Neural crest cell (in vitro differentiated cells): ENCODE results near the gene SRP14. TPM values are rescaled to one million over a fixed set of nuclear protein-coding genes. Genes with fewer than 3 reads are reported as not detected.
"Not testable (repeated sequence)": the region's sequence is repeated elsewhere in the genome, so short reads cannot be mapped to it uniquely, and the experiment has no call there.

ENCODE experiments used
- DNase-seq: peaks from one replicate; pipeline ENCODE4 v3.0.0; 2021; ENCODE audit warnings: low read depth, mixed read lengths, low spot score
- H3K27ac Mint-ChIP-seq: one replicate; pipeline ENCODE4 v1.8.0; 2021; ENCODE audit warnings: mild to moderate bottlenecking, mixed read lengths; ENCODE audit not compliant: unreplicated experiment
- H3K27me3 Mint-ChIP-seq: 2 replicates; pipeline ENCODE4 v1.8.0; 2021; ENCODE audit warnings: low read depth, mild to moderate bottlenecking, mixed read lengths
- H3K36me3 Mint-ChIP-seq: 2 replicates; pipeline ENCODE4 v1.8.0; 2021; ENCODE audit warnings: low read depth, mild to moderate bottlenecking, mixed read lengths
- H3K4me1 Mint-ChIP-seq: 2 replicates; pipeline ENCODE4 v1.8.0; 2021; ENCODE audit warnings: mixed read lengths
- H3K4me3 Mint-ChIP-seq: one replicate; pipeline ENCODE4 v1.8.0; 2021; ENCODE audit warnings: mild to moderate bottlenecking, mixed read lengths
- H3K9me3 Mint-ChIP-seq: 2 replicates; pipeline ENCODE4 v1.8.0; 2021; ENCODE audit warnings: mixed read lengths
- total RNA-seq: library from RNA; stranded (reverse); gene quantifications from 2 replicates; pipeline ENCODE4 v1.2.1, GENCODE V29; 2021
- TF ChIP-seq, protein P1 (sequence below): fragments of 200-600 bp; sonication (generic); conservative IDR thresholded peaks from 2 replicates; pipeline ENCODE4 v1.5.0; 2021; ENCODE audit warnings: antibody characterized with exemption, mild to moderate bottlenecking

Gene SRP14
- total RNA-seq, 1 donor from 2014 or later = 229 TPM

DNA sequence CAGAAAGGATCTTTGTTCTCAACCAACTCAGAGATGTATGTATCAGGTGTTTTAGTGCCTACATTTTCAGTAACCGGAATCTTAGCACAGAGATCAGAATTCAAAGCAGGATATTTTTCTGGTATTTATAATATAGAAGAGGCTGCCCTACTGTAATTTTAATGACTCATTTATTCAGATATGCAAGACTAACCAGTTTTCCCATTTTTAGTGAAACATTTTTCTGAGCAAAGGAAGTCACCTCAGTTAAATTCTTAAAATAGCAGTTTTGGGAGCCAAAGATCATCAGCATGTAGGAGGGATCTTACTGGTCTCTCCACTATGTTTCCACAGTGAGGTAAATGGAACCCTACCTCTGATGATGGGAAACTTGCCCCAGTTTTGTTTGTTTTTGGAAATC lies 42.0 kb downstream of the SRP14 start:
- peaks cover 23% of the 10 kb centered on the region for H3K36me3 Mint-ChIP-seq
- no peak overlapping the region for H3K4me3 Mint-ChIP-seq
- no peaks in the 10 kb centered on the region for H3K9me3 Mint-ChIP-seq
- no peak overlapping the region for H3K27ac Mint-ChIP-seq
- TF ChIP-seq, protein P1, sequence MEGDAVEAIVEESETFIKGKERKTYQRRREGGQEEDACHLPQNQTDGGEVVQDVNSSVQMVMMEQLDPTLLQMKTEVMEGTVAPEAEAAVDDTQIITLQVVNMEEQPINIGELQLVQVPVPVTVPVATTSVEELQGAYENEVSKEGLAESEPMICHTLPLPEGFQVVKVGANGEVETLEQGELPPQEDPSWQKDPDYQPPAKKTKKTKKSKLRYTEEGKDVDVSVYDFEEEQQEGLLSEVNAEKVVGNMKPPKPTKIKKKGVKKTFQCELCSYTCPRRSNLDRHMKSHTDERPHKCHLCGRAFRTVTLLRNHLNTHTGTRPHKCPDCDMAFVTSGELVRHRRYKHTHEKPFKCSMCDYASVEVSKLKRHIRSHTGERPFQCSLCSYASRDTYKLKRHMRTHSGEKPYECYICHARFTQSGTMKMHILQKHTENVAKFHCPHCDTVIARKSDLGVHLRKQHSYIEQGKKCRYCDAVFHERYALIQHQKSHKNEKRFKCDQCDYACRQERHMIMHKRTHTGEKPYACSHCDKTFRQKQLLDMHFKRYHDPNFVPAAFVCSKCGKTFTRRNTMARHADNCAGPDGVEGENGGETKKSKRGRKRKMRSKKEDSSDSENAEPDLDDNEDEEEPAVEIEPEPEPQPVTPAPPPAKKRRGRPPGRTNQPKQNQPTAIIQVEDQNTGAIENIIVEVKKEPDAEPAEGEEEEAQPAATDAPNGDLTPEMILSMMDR = no peak
- DNase-seq = no peak
- H3K27me3 Mint-ChIP-seq = no peaks in the 10 kb centered on the region
- H3K4me1 Mint-ChIP-seq = no peaks in the 10 kb centered on the region

DNA sequence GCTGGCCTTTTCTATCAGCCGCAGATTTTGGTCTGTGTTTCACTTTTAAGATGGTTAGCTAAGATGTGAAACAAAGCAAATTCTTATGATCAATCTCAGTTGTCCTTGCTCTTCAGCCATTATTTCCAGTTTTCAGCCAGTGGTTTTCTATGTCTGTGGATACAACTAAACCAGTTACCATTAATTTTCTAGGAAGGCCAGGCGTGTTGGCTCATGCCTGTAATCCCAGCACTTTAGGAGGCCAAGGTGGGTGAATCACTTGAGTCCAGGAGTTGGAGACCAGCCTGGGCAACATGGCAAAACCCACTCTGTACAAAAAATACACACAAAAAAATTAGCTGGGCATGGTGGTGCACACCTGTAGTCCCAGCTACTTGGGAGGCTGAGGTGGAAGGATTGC lies 42.8 kb downstream of the SRP14 start:
- H3K4me1 Mint-ChIP-seq, H3K27ac Mint-ChIP-seq, H3K4me3 Mint-ChIP-seq, DNase-seq, H3K27me3 Mint-ChIP-seq, H3K9me3 Mint-ChIP-seq: not testable (repeated sequence)
- peaks cover 23% of the 10 kb centered on the region for H3K36me3 Mint-ChIP-seq

DNA sequence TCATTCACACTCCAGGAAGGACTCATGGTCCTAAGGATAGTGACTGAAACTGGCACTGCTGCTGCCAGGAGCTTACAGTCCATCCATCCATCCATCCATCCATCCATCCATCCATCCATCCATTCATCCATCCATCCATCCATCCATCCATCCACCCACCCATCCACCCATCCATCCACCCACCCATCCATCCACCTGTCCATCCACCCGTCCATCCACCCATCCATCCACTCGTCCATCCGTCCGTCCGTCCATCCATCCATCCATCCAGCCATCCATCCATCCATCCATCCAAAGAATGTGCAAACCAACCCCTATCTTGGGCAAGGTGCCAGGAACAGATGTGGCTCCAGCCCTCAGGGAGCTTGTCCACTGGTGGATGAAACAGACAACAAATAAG lies 46.0 kb downstream of the SRP14 start:
- H3K9me3 Mint-ChIP-seq, H3K4me1 Mint-ChIP-seq, H3K4me3 Mint-ChIP-seq, H3K27me3 Mint-ChIP-seq, H3K27ac Mint-ChIP-seq, DNase-seq: not testable (repeated sequence)
- H3K36me3 Mint-ChIP-seq = peaks cover 30% of the 10 kb centered on the region

DNA sequence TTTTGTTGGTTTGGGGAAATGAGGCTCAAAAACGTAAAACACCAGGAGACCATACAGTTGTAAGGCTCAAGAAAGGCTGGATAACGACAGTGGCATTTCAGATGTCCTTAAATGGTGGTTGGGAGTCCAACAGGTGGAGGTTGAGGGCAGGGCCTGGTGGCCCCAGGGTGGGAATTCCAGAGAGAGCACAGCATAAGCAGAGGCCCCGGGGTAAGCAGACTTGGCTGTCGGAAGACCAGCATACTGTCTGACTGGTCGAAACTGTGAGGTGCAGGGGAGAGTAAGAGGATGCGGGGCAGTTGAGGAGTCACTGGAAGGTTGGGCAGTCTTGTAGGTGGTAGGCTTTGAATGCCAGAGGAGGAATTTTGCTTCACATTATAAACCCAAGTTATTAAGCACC lies 48.3 kb downstream of the SRP14 start:
- H3K4me1 Mint-ChIP-seq = no peaks in the 10 kb centered on the region

DNA sequence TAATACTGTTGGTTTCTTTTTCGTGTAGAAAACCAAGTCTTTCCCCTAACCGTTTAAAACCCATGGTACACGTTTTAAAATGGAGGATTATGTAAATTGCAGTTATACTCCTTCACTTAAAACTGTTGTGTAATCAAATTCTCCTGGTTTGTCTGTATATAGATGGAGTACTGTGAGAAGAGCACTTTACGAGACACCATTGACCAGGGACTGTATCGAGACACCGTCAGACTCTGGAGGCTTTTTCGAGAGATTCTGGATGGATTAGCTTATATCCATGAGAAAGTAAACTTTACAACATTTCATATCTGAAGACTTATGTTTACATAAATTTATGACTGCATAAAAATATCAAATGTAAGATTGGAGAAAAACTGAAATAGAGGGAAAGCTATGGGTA lies 51.2 kb downstream of the SRP14 start:
- Mint-ChIP-seq H3K27ac (no peak overlapping the region), H3K9me3 (peaks cover 3% of the 10 kb centered on the region), H3K4me3 (no peak overlapping the region), H3K36me3 (peaks cover 42% of the 10 kb centered on the region), H3K27me3 (no peaks in the 10 kb centered on the region), H3K4me1 (no peaks in the 10 kb centered on the region)
- DNase-seq = no peak
- TF ChIP-seq, protein P1 = no peak

More for the DNA sequence above, 48.3 kb downstream of the SRP14 start:
- no peak for DNase-seq
- TF ChIP-seq, protein P1 = no peak
- Mint-ChIP-seq H3K36me3 (peaks cover 31% of the 10 kb centered on the region), H3K27me3 (no peaks in the 10 kb centered on the region), H3K27ac (no peak overlapping the region), H3K4me3 (no peak overlapping the region), H3K9me3 (no peaks in the 10 kb centered on the region)

Other genes with a start within 250 kb of the SRP14 start
- 3.7 and 4.2 TPM in 2 replicates for gene GPR176, start 118.9 kb downstream of the SRP14 start, total RNA-seq
- 52.1 and 53.0 TPM in 2 replicates for gene EIF2AK4, start 105.1 kb downstream of the SRP14 start, total RNA-seq
- gene BMF, start 69.7 kb upstream of the SRP14 start, total RNA-seq = 18.0 and 23.0 TPM in 2 replicates
- 95.8 and 96.6 TPM in 2 replicates for gene BUB1B, start 121.9 kb upstream of the SRP14 start, total RNA-seq
- 0.28 and 0.93 TPM in 2 replicates for gene PAK6, start 199.9 kb upstream of the SRP14 start, total RNA-seq
- not detected in 2 replicates for gene ANKRD63, start 243.9 kb upstream of the SRP14 start, total RNA-seq